HepG2 (cell line): ENCODE results near the gene MAMSTR. TPM values are rescaled to one million over a fixed set of nuclear protein-coding genes. Genes with fewer than 3 reads are reported as not detected.
A peak's percentile ranks its signal among the peaks of the same experiment; 100 is the strongest.

Source experiments
- AKNA ChIP-seq: sonication (generic); formaldehyde crosslinking; IDR thresholded peaks from 2 replicates; pipeline ENCODE4 v1.4.0; 2020; ENCODE audit warnings: missing genetic modification reagents, borderline replicate concordance
- FOXC1 ChIP-seq: sonication (generic); formaldehyde crosslinking; IDR thresholded peaks from 2 replicates; pipeline ENCODE4 v1.8.0; 2022; ENCODE audit warnings: mild to moderate bottlenecking, missing genetic modification reagents, borderline replicate concordance
- GATAD2A ChIP-seq: IDR thresholded peaks from 2 replicates; pipeline ENCODE4 v1.6.1; 2016
- ONECUT2 ChIP-seq: sonication (generic); formaldehyde crosslinking; IDR thresholded peaks from 2 replicates; pipeline ENCODE4 v1.4.0; 2020; ENCODE audit warnings: missing genetic modification reagents
- PRDM4 ChIP-seq: sonication (generic); formaldehyde crosslinking; IDR thresholded peaks from 2 replicates; pipeline ENCODE4 v1.9.0; 2021; ENCODE audit warnings: missing genetic modification reagents, borderline replicate concordance
- SNAI1 ChIP-seq: sonication (generic); formaldehyde crosslinking; IDR thresholded peaks from 2 replicates; pipeline ENCODE4 v1.5.0; 2020; ENCODE audit warnings: mild to moderate bottlenecking, missing genetic modification reagents, borderline replicate concordance
- SP2 ChIP-seq: sonication (generic); formaldehyde crosslinking; IDR thresholded peaks from 2 replicates; pipeline ENCODE4 v1.5.1; 2020; ENCODE audit warnings: mild to moderate bottlenecking, missing genetic modification reagents
- THYN1 ChIP-seq: sonication (generic); formaldehyde crosslinking; IDR thresholded peaks from 2 replicates; pipeline ENCODE4 v1.8.1; 2023; ENCODE audit warnings: low read depth, mild to moderate bottlenecking, moderate library complexity, missing genetic modification reagents, borderline replicate concordance
- ZNF567 ChIP-seq: sonication (generic); formaldehyde crosslinking; IDR thresholded peaks from 2 replicates; pipeline ENCODE4 v1.8.1; 2023; ENCODE audit warnings: mild to moderate bottlenecking, missing genetic modification reagents, borderline replicate concordance
- ZNF746 ChIP-seq: sonication (generic); formaldehyde crosslinking; IDR thresholded peaks from 2 replicates; pipeline ENCODE4 v1.8.0; 2022; ENCODE audit warnings: mild to moderate bottlenecking, missing genetic modification reagents
- ZNF761 ChIP-seq: sonication (generic); formaldehyde crosslinking; conservative IDR thresholded peaks from 2 replicates; pipeline ENCODE4 v1.4.0; 2020; ENCODE audit warnings: mild to moderate bottlenecking, missing genetic modification reagents
- ZNF792 ChIP-seq: IDR thresholded peaks from 2 replicates; pipeline ENCODE4 v1.6.1; 2016
- ZSCAN20 ChIP-seq: sonication (generic); formaldehyde crosslinking; IDR thresholded peaks from 2 replicates; pipeline ENCODE4 v1.4.0; 2020; ENCODE audit warnings: missing genetic modification reagents, mild to moderate bottlenecking, borderline replicate concordance
- ZSCAN29 ChIP-seq: sonication (generic); formaldehyde crosslinking; conservative IDR thresholded peaks from 2 replicates; pipeline ENCODE4 v1.4.0; 2020; ENCODE audit warnings: mild to moderate bottlenecking, missing genetic modification reagents
- polyA plus RNA-seq, 8 experiments: library from polyadenylated mRNA; depleted of rRNA in 3 of 8; stranded (reverse) in 7 of 8; unstranded in 1 of 8; fragments of >200 nt; fragmentation: Illumina TruSeq in 4 of 8; extraction: Trizol in 4 of 8; gene quantifications; 2 replicates each; pipeline versions ENCODE4 v1.2.1 to v1.2.3, GENCODE V29; 2011 to 2016; ENCODE audit warnings: low read depth in 4 of 8, missing spikeins in 1 of 8, mixed read lengths in 1 of 8; ENCODE audit not compliant: insufficient read depth in 1 of 8
- total RNA-seq, 5 experiments: library from RNA; depleted of rRNA; stranded (reverse); fragments of >200 nt; fragmentation: Illumina TruSeq; extraction: Trizol; gene quantifications; 2 replicates each; pipeline ENCODE4 v1.2.3, GENCODE V29; 2016; ENCODE audit warnings: low read depth in 1 of 5
- TF ChIP-seq, protein P1 (sequence below): sonication (generic); formaldehyde crosslinking; IDR thresholded peaks from 2 replicates; pipeline ENCODE4 v1.4.0; 2020; ENCODE audit warnings: missing genetic modification reagents, borderline replicate concordance
- TF ChIP-seq, protein P2 (sequence below): IDR thresholded peaks from 2 replicates; pipeline ENCODE4 v1.6.1; 2018; ENCODE audit warnings: missing genetic modification reagents, mild to moderate bottlenecking, missing compliant biosample characterization
- TF ChIP-seq, protein P3 (sequence below): fragments of 450-650 bp; IDR thresholded peaks from 2 replicates; pipeline ENCODE4 v1.6.1; 2016

MAMSTR gene
- total and polyA plus RNA-seq, 2 of the 13 experiments (the other 11 are each of a cell fraction or from before 2014, with no cell fraction given): 2.2 to 2.4 TPM

- TF ChIP-seq AKNA: no peak
- no peak for TF ChIP-seq FOXC1 (CRISPR knock-in tag)
- peak; percentile 88 for TF ChIP-seq SP2 (CRISPR knock-in tag)
- TF ChIP-seq ZNF567 (CRISPR knock-in tag): no peak
- TF ChIP-seq PRDM4 (CRISPR knock-in tag): no peak; the same call in 1 of the 2 replicates
- TF ChIP-seq ONECUT2: no peak
- TF ChIP-seq, protein P1, sequence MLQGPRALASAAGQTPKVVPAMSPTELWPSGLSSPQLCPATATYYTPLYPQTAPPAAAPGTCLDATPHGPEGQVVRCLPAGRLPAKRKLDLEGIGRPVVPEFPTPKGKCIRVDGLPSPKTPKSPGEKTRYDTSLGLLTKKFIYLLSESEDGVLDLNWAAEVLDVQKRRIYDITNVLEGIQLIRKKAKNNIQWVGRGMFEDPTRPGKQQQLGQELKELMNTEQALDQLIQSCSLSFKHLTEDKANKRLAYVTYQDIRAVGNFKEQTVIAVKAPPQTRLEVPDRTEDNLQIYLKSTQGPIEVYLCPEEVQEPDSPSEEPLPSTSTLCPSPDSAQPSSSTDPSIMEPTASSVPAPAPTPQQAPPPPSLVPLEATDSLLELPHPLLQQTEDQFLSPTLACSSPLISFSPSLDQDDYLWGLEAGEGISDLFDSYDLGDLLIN: no peak
- TF ChIP-seq, protein P2, sequence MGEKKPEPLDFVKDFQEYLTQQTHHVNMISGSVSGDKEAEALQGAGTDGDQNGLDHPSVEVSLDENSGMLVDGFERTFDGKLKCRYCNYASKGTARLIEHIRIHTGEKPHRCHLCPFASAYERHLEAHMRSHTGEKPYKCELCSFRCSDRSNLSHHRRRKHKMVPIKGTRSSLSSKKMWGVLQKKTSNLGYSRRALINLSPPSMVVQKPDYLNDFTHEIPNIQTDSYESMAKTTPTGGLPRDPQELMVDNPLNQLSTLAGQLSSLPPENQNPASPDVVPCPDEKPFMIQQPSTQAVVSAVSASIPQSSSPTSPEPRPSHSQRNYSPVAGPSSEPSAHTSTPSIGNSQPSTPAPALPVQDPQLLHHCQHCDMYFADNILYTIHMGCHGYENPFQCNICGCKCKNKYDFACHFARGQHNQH (CRISPR knock-in tag): no peak
- no peak for TF ChIP-seq THYN1
- peak; percentile 31; the same call in 1 of the 2 replicates for TF ChIP-seq ZNF792 (CRISPR knock-in tag)
- TF ChIP-seq GATAD2A (CRISPR knock-in tag): peak; percentile 46
- no peak for TF ChIP-seq SNAI1
- no peak for TF ChIP-seq ZSCAN20
- TF ChIP-seq ZSCAN29: no peak
- TF ChIP-seq, protein P3, sequence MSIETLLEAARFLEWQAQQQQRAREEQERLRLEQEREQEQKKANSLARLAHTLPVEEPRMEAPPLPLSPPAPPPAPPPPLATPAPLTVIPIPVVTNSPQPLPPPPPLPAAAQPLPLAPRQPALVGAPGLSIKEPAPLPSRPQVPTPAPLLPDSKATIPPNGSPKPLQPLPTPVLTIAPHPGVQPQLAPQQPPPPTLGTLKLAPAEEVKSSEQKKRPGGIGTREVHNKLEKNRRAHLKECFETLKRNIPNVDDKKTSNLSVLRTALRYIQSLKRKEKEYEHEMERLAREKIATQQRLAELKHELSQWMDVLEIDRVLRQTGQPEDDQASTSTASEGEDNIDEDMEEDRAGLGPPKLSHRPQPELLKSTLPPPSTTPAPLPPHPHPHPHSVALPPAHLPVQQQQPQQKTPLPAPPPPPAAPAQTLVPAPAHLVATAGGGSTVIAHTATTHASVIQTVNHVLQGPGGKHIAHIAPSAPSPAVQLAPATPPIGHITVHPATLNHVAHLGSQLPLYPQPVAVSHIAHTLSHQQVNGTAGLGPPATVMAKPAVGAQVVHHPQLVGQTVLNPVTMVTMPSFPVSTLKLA: 0 out of 2 replicates have a peak, but pooled peaks have one; percentile 33
- peak; percentile 67; the same call in 1 of the 2 replicates for TF ChIP-seq ZNF761 (CRISPR knock-in tag)
- no peak for TF ChIP-seq ZNF746 (CRISPR knock-in tag)
Measured at GRCh38 chr19:48713864-48714755, 5.4 kb downstream of the MAMSTR start (continued).
